ENCODE measurements around the gene TET2. TPM values are rescaled to one million over a fixed set of nuclear protein-coding genes. Genes with fewer than 3 reads are reported as not detected.

TET2 gene
- 5.6 and 13.3 TPM in 2 replicates for total RNA-seq

DNA sequence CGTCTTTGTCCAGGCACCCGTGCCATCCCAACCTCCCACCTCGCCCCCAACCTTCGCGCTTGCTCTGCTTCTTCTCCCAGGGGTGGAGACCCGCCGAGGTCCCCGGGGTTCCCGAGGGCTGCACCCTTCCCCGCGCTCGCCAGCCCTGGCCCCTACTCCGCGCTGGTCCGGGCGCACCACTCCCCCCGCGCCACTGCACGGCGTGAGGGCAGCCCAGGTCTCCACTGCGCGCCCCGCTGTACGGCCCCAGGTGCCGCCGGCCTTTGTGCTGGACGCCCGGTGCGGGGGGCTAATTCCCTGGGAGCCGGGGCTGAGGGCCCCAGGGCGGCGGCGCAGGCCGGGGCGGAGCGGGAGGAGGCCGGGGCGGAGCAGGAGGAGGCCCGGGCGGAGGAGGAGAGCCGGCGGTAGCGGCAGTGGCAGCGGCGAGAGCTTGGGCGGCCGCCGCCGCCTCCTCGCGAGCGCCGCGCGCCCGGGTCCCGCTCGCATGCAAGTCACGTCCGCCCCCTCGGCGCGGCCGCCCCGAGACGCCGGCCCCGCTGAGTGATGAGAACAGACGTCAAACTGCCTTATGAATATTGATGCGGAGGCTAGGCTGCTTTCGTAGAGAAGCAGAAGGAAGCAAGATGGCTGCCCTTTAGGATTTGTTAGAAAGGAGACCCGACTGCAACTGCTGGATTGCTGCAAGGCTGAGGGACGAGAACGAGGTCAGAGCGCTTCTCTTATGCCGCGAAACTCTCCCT lies at the start of gene TET2:
Gene TET2 (plus strand): TSS at position 601 of the 740 bp plus-strand sequence. CDS start 87,067 bp downstream, outside the sequence.

